Measurements from ENCODE around the gene PAX3.

PAX3 gene

DNA sequence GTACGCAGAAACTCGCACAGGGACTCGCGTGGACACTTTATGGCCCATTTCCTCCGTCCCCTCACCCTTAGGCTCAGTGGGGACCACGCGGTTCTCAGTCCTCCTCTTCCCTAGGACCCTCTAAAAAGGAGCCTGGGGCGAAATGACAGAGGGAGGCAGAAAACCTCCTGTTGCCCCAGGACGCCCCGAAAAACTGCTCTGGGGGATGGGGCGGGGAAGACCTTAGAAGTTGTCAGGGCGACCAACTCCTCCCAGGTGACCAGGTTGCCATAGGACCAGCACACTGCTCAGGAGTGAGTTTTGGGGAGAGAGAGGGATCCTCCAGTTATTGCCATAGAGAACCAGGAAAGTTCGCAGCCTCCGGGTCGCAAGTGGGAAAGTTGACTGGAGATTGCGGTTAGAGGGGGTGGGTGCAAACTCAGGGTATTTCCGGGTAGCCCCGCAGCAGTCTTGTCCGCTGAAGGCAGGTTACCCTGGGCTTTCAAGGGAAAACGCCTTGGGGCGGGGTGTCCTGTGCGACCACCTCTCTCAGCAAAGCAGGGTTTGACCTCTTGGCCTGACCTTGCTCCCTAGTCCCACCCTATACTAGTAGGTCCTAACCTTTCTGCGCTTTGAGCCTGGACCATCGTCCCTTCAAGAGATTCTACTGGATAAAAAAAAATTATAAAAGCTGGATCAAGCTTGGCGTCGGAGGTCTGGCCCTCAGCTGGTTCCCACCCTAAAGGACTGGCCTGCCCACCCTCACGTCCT lies 7.8 kb upstream of the PAX3 start:
- TF ChIP-seq FOXP2 (optimal IDR thresholded peaks at IDR 0.05; ENCODE audit: borderline replicate concordance, extremely low read depth, extremely low read length, insufficient read depth): no peak
- TF ChIP-seq SIN3A (IDR thresholded peaks at IDR 0.05; ENCODE audit: borderline replicate concordance, insufficient read depth, low read length): no peak
- no peak for TF ChIP-seq TAF1 (IDR thresholded peaks at IDR 0.05; ENCODE audit: borderline replicate concordance, insufficient read depth, low read length)
- TF ChIP-seq, protein P1, sequence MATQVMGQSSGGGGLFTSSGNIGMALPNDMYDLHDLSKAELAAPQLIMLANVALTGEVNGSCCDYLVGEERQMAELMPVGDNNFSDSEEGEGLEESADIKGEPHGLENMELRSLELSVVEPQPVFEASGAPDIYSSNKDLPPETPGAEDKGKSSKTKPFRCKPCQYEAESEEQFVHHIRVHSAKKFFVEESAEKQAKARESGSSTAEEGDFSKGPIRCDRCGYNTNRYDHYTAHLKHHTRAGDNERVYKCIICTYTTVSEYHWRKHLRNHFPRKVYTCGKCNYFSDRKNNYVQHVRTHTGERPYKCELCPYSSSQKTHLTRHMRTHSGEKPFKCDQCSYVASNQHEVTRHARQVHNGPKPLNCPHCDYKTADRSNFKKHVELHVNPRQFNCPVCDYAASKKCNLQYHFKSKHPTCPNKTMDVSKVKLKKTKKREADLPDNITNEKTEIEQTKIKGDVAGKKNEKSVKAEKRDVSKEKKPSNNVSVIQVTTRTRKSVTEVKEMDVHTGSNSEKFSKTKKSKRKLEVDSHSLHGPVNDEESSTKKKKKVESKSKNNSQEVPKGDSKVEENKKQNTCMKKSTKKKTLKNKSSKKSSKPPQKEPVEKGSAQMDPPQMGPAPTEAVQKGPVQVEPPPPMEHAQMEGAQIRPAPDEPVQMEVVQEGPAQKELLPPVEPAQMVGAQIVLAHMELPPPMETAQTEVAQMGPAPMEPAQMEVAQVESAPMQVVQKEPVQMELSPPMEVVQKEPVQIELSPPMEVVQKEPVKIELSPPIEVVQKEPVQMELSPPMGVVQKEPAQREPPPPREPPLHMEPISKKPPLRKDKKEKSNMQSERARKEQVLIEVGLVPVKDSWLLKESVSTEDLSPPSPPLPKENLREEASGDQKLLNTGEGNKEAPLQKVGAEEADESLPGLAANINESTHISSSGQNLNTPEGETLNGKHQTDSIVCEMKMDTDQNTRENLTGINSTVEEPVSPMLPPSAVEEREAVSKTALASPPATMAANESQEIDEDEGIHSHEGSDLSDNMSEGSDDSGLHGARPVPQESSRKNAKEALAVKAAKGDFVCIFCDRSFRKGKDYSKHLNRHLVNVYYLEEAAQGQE (IDR thresholded peaks at IDR 0.05; ENCODE audit: insufficient read depth in 1 of 2, low read depth in 2 of 2, low read length in 2 of 2): no peak
- no peak for TF ChIP-seq POLR2AphosphoS5 (IDR thresholded peaks at IDR 0.05; ENCODE audit: low read depth, low read length)

DNA sequence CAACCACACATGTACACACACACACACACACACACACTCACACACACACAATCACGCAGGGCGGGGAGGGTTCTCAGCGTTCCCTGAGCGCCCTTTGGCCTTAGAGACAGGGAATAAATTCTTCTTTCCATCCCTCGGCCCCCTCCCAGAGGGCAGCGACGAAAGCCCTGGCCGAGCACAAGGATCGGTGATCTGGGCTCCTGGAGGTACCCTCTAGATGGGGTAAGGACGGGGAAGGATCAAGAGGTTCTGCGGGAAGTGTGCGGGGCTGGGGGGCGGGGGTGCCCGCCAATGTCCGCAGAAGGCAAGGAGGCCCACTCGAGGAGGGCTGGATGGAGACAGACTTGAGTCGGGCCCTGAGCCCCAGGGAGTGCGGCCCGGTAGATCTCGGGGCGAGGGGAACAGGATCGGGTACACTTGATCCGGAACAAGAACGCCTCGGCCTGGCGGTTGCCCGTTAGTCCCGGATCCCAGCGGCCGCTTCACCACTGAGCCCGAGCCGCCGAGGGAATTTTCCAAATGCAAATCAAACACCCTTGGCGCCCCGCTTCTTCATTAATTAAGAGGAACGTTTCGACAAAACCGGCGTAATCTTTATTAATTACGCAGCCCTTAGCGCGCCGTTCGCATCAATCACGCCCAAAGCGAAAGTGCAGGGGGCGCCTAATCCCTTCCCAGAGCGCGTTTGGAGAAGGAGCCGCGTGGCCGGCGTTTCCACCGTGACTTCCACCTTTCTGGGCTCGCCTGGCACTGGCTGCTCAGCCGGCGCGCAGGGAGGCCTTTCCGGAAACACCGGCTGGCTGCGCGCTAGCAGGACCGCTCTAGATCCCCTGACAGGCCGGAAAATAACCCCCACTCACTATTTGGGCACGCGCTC lies 7.0 kb upstream of the PAX3 start:
- no peak for TF ChIP-seq POLR2AphosphoS5 (IDR thresholded peaks at IDR 0.05; ENCODE audit: low read depth, low read length)
- TF ChIP-seq SIN3A (IDR thresholded peaks at IDR 0.05; ENCODE audit: borderline replicate concordance, insufficient read depth, low read length): no peak
- no peak for TF ChIP-seq TAF1 (IDR thresholded peaks at IDR 0.05; ENCODE audit: borderline replicate concordance, insufficient read depth, low read length)
- TF ChIP-seq, protein P1 (IDR thresholded peaks at IDR 0.05; ENCODE audit: insufficient read depth in 1 of 2, low read depth in 2 of 2, low read length in 2 of 2): no peak
- TF ChIP-seq FOXP2 (optimal IDR thresholded peaks at IDR 0.05; ENCODE audit: borderline replicate concordance, extremely low read depth, extremely low read length, insufficient read depth): no peak

DNA sequence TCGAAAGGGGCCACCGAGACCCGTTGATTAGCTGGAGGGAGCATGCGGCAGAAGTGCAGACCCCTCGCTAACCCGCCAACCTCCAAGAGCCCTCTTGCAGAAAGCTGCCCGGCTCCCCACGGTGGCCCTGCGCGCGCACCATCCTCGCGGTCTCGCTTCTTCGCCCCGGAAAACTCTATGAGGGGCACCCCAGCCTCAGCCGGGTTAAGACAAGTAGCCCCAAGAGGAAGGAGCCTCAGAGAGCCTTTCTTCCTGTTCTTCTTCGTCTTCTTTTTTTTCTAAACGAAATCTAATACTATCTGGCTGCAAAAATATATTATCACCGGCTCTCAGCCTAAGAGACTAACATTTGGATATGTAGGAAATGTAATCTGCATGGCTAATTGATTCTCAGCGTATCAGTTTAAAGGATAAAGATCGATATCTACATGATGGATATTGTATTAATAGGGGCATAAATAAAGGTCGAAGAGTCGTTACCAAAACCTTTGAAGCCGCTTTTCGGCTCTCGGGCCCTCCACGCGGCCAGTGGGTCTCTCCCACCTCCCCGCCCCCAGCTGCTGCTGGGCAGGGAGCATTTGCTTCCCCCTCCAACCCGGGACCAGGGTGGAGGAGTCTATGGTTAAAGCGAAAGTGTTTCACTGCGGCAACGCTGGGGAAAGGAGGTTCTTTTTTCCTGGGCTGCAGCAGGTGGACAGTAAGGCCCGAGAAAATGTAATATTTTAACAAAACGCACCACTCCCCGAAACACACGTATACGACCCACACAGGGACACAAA lies 6.1 kb upstream of the PAX3 start:
- TF ChIP-seq, protein P1 (IDR thresholded peaks at IDR 0.05; ENCODE audit: insufficient read depth in 1 of 2, low read depth in 2 of 2, low read length in 2 of 2): no peak
- TF ChIP-seq TAF1 (IDR thresholded peaks at IDR 0.05; ENCODE audit: borderline replicate concordance, insufficient read depth, low read length) (no peak), FOXP2 (optimal IDR thresholded peaks at IDR 0.05; ENCODE audit: borderline replicate concordance, extremely low read depth, extremely low read length, insufficient read depth) (no peak), POLR2AphosphoS5 (IDR thresholded peaks at IDR 0.05; ENCODE audit: low read depth, low read length) (no peak), SIN3A (IDR thresholded peaks at IDR 0.05; ENCODE audit: borderline replicate concordance, insufficient read depth, low read length) (no peak)

DNA sequence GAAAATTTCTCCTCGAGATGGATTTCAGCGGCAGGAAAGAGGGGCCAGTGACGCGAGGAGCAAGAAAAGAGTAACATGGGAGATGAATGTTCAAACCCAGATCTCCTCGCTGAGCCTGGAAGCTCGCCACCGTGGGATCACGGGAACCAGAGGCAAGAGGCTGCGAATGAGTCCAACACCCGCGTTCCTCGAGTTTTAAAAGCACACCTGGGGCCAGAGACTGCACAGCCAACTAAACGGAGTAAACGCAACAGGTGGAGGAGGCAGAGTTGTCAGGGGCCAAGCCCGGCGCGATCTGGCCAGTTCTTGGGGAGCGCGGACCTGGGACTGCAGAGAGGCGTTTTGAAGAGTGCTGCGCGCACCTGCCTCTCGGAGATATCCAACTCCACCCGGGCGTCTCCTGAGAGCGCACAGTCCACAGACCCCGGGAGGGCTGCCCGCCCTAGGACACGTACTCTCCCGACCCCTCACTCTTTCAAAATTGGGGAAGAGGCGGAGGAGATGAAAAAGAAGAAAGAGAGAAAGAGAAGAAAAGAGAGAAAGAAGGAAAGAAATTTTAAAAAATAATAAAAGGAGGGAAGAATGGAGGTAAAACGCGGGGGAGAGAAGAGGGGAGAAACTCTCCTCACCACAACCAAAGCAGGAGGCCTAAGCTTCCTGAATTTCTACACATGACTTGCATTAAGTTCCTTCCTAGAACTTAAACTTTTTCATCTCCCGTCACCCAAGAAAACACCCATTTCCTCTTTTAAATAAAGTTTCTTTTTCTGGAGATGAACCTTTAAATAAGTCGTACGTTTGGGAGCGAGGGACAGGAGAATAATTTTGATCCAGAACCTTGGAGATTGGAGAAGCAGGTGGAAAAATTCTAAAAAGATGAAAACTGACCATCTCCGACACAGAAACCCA lies 5.3 kb upstream of the PAX3 start:
- TF ChIP-seq SIN3A (IDR thresholded peaks at IDR 0.05; ENCODE audit: borderline replicate concordance, insufficient read depth, low read length): no peak
- no peak for TF ChIP-seq TAF1 (IDR thresholded peaks at IDR 0.05; ENCODE audit: borderline replicate concordance, insufficient read depth, low read length)
- no peak for TF ChIP-seq FOXP2 (optimal IDR thresholded peaks at IDR 0.05; ENCODE audit: borderline replicate concordance, extremely low read depth, extremely low read length, insufficient read depth)
- TF ChIP-seq, protein P1 (IDR thresholded peaks at IDR 0.05; ENCODE audit: insufficient read depth in 1 of 2, low read depth in 2 of 2, low read length in 2 of 2): no peak
- TF ChIP-seq POLR2AphosphoS5 (IDR thresholded peaks at IDR 0.05; ENCODE audit: low read depth, low read length): no peak
